IMR-90 (cell line): ENCODE data around the gene TMEM184B. TPM values are rescaled to one million over a fixed set of nuclear protein-coding genes. Genes with fewer than 3 reads are reported as not detected.

Experiments
- BHLHE40 ChIP-seq: fragments of 150-350 bp; IDR thresholded peaks from 2 replicates; pipeline ENCODE4 v1.6.1; 2016; ENCODE audit warnings: mild to moderate bottlenecking, low read depth, low read length
- ELK1 ChIP-seq: fragments of 150-350 bp; IDR thresholded peaks from 2 replicates; pipeline ENCODE4 v1.6.1; 2016; ENCODE audit warnings: low read depth, mild to moderate bottlenecking, low read length, moderate library complexity, borderline replicate concordance
- polyA plus RNA-seq, 3 experiments: library from polyadenylated mRNA; depleted of rRNA; stranded (reverse); fragments of >200 nt; gene quantifications; 2 replicates each; pipeline ENCODE4 v1.2.3, GENCODE V29; 2012; ENCODE audit warnings: low replicate concordance in 1 of 3
- total RNA-seq: library from RNA; depleted of rRNA; stranded (reverse); fragments of >200 nt; gene quantifications from 2 replicates; pipeline ENCODE4 v1.2.3, GENCODE V29; 2012

TMEM184B gene
- total and polyA plus RNA-seq, 2 of the 4 experiments (the other 2 are of a cell fraction) = 9.1 to 81.1 TPM

GRCh38 chr22:38218661-38219622 is 53.9 kb downstream of the TMEM184B start (continued):
- TF ChIP-seq ELK1 (no peak), BHLHE40 (peak; percentile 34; the same call in 1 of the 2 replicates)
